Stimulated activated CD4-positive, alpha-beta T cell treated with anti-CD3 and anti-CD28 coated beads, Interleukin-1b, Interleukin-23, amount 100 ng/mL, for 1 hour (primary cell): Measurements from ENCODE around the gene ARMS2.

ENCODE experiments used
- DNase-seq, 2 donors: peaks; one replicate each; pipeline ENCODE4 v3.0.0-alpha.2; 2020; ENCODE audit warnings: low read depth in 2 of 2

The ARMS2 gene

GRCh38 chr10:122471531-122472177 lies 17.2 kb downstream of the ARMS2 start:
- DNase-seq = no peak

GRCh38 chr10:122473116-122473515 lies 18.7 kb downstream of the ARMS2 start:
- DNase-seq = no peak

- DNase-seq = no peak
Observed at GRCh38 chr10:122474131-122474818, 19.8 kb downstream of the ARMS2 start.

GRCh38 chr10:122475100-122475499 lies 20.6 kb downstream of the ARMS2 start:
- no peak for DNase-seq

GRCh38 chr10:122475591-122476332 lies 21.3 kb downstream of the ARMS2 start:
- no peak for DNase-seq

- DNase-seq = no peak
Observed at GRCh38 chr10:122476333-122476695, 21.9 kb downstream of the ARMS2 start.

GRCh38 chr10:122477436-122477835 lies 23.0 kb downstream of the ARMS2 start:
- no peak for DNase-seq

- DNase-seq = no peak
Observed at GRCh38 chr10:122478971-122479370, 24.5 kb downstream of the ARMS2 start.

GRCh38 chr10:122480146-122480833 lies 25.8 kb downstream of the ARMS2 start:
- no peak for DNase-seq

- no peak for DNase-seq
Observed at GRCh38 chr10:122481296-122482056, 27.0 kb downstream of the ARMS2 start.

GRCh38 chr10:122484276-122485060 lies 30.0 kb downstream of the ARMS2 start:
- DNase-seq = no peak

GRCh38 chr10:122485670-122486069 lies 31.2 kb downstream of the ARMS2 start:
- DNase-seq = no peak

- no peak for DNase-seq
Observed at GRCh38 chr10:122486406-122487080, 32.1 kb downstream of the ARMS2 start.

- no peak for DNase-seq
Observed at GRCh38 chr10:122487174-122487765, 32.8 kb downstream of the ARMS2 start.

- no peak for DNase-seq
Observed at GRCh38 chr10:122490268-122490667, 35.8 kb downstream of the ARMS2 start.

- no peak for DNase-seq
Observed at GRCh38 chr10:122490786-122491680, 36.6 kb downstream of the ARMS2 start.

- no peak for DNase-seq
Observed at GRCh38 chr10:122492006-122492405, 37.6 kb downstream of the ARMS2 start.

GRCh38 chr10:122492999-122493481 lies 38.6 kb downstream of the ARMS2 start:
- no peak for DNase-seq

- DNase-seq = no peak
Observed at GRCh38 chr10:122493761-122494160, 39.3 kb downstream of the ARMS2 start.
